Pulmonary artery endothelial cell (primary cell): ENCODE results near the gene SLC1A1. TPM values are rescaled to one million over a fixed set of nuclear protein-coding genes. Genes with fewer than 3 reads are reported as not detected.

Experiments
- DNase-seq: peaks from one replicate; pipeline ENCODE4 v3.0.0-alpha.2; 2011; ENCODE audit warnings: low read depth, low spot score
- total RNA-seq: library from RNA; depleted of rRNA; stranded (reverse); fragments of >200 nt; gene quantifications from 2 replicates; pipeline ENCODE4 v1.2.3, GENCODE V29; 2014

Gene SLC1A1
- total RNA-seq, 1 donor from 2014 or later: 24.0 TPM

- no peak for DNase-seq
Measured at GRCh38 chr9:4615778-4616177, 125.5 kb downstream of the SLC1A1 start.

- DNase-seq: no peak
Measured at GRCh38 chr9:4617752-4618151, 127.5 kb downstream of the SLC1A1 start.

GRCh38 chr9:4618700-4619099, 128.4 kb downstream of the SLC1A1 start:
- no peak for DNase-seq

- no peak for DNase-seq
Measured at GRCh38 chr9:4620057-4620765, 129.9 kb downstream of the SLC1A1 start.

GRCh38 chr9:4620881-4621555, 130.8 kb downstream of the SLC1A1 start:
- no peak for DNase-seq

- no peak for DNase-seq
Measured at GRCh38 chr9:4622016-4622415, 131.7 kb downstream of the SLC1A1 start.

GRCh38 chr9:4630836-4631235, 140.6 kb downstream of the SLC1A1 start:
- DNase-seq: no peak

Other genes starting within 250 kb of the SLC1A1 start
- 3.1 and 3.8 TPM in 2 replicates for gene GLIS3, start 190.4 kb upstream of the SLC1A1 start, total RNA-seq
- gene PLPP6, start 171.8 kb downstream of the SLC1A1 start, total RNA-seq: 5.5 and 6.1 TPM in 2 replicates
- 1.5 and 2.5 TPM in 2 replicates for gene SPATA6L, start 176.0 kb downstream of the SLC1A1 start, total RNA-seq
- gene CDC37L1, start 189.1 kb downstream of the SLC1A1 start, total RNA-seq: 8.5 and 14.6 TPM in 2 replicates